PC-9 (cell line): Measurements from ENCODE around the gene B3GNT5.

Source experiments
- EZH2 ChIP-seq: fragments of 200-600 bp; sonication (generic); IDR thresholded peaks from 2 replicates; pipeline ENCODE4 v1.8.0; 2017; ENCODE audit warnings: antibody characterized with exemption, low read depth
- TF ChIP-seq, protein P1 (sequence below): fragments of 200-600 bp; sonication (generic); conservative IDR thresholded peaks from 2 replicates; pipeline ENCODE4 v1.6.1; 2017; ENCODE audit warnings: mixed run types, antibody characterized with exemption, mild to moderate bottlenecking, moderate library complexity

DNA sequence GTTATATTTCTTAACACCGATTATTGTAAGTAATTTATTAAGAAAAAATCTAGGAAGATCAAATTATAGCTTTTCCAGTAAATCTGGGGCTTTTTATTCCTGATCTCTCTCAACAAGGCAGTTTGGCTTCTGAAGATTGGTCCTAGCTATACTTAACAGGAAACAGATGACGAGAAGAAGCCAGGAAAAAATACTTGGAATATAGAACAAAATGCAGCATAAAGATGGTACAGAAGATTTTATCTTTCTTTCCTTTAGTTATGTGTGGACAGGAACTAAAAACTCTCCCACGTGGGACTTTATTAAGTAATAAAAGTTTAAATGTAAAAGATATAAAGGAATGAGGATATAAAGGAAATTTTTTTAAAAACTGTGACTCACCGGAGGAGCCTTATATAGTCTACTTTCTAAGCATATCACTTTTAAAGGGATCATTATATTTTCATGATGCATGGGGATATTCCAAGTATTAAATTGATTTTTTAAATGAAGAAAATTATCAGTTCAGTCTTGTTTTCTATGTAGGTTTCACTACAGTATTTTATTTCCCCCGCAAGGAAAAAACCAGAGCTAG lies 8.2 kb downstream of the B3GNT5 start:
- TF ChIP-seq, protein P1, sequence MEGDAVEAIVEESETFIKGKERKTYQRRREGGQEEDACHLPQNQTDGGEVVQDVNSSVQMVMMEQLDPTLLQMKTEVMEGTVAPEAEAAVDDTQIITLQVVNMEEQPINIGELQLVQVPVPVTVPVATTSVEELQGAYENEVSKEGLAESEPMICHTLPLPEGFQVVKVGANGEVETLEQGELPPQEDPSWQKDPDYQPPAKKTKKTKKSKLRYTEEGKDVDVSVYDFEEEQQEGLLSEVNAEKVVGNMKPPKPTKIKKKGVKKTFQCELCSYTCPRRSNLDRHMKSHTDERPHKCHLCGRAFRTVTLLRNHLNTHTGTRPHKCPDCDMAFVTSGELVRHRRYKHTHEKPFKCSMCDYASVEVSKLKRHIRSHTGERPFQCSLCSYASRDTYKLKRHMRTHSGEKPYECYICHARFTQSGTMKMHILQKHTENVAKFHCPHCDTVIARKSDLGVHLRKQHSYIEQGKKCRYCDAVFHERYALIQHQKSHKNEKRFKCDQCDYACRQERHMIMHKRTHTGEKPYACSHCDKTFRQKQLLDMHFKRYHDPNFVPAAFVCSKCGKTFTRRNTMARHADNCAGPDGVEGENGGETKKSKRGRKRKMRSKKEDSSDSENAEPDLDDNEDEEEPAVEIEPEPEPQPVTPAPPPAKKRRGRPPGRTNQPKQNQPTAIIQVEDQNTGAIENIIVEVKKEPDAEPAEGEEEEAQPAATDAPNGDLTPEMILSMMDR, result no peak
- TF ChIP-seq EZH2, result no peak
